ENCODE results near the gene SND1. TPM values are rescaled to one million over a fixed set of nuclear protein-coding genes. Genes with fewer than 3 reads are reported as not detected.

The SND1 gene
- total RNA-seq, 1 donor from 2014 or later: 85.9 TPM

DNA sequence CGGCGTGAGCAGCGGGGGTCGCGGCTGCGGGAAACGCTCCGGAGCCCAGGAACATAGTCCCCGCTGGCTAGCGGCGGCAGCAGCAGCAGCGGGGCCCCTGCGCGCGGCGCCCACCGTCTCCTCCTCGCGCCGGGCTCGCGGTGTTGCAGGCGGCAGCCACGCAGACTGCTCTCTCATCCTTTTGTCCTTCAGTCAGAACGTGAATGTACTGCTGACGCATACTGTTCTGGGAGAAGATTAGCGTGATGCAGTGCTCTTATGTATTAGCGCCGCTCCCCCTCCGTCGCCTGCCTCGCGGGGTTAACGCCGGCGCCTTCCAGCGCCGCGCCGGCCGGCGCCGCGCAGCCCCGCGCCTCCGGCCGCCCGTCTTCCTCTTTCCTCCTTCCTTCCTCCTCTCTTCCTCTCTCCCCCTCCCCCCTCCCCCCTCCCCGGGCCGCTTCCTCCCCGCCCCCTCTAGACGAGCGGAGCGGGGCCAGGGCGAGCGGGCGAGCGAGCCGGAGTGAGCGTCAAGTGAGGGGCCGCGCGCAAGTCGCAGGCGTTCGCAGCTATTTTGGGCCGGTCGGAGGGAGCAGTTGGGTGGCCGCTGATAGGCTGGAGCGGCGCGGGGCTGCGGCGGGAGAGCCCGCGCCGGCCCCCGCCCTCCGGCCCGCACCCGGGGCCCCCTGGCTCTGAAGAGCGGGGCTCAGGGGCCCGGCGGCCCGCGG lies 380.1 kb downstream of the SND1 start:
- no peak for DNase-seq (ENCODE audit: extremely low spot score in 2 of 2)
- Histone ChIP-seq H3K27ac (peak overlapping the region; percentile 50), H3K27me3 (no peaks in the 10 kb centered on the region), H3K4me3 (peak overlapping the region; percentile 52 to 58), H3K4me1 (peaks cover 31% of the 10 kb centered on the region), H3K36me3 (no peaks in the 10 kb centered on the region), H3K9me3 (no peaks in the 10 kb centered on the region)
- intact Hi-C loops (cut with DNase I): no loop called here
- no peak for TF ChIP-seq POLR2A (IDR thresholded peaks at IDR 0.05)
- TF ChIP-seq POLR2AphosphoS5 (IDR thresholded peaks at IDR 0.05; ENCODE audit: insufficient read depth in 1 of 2, low read depth in 1 of 2): no peak
- TF ChIP-seq, protein P1, sequence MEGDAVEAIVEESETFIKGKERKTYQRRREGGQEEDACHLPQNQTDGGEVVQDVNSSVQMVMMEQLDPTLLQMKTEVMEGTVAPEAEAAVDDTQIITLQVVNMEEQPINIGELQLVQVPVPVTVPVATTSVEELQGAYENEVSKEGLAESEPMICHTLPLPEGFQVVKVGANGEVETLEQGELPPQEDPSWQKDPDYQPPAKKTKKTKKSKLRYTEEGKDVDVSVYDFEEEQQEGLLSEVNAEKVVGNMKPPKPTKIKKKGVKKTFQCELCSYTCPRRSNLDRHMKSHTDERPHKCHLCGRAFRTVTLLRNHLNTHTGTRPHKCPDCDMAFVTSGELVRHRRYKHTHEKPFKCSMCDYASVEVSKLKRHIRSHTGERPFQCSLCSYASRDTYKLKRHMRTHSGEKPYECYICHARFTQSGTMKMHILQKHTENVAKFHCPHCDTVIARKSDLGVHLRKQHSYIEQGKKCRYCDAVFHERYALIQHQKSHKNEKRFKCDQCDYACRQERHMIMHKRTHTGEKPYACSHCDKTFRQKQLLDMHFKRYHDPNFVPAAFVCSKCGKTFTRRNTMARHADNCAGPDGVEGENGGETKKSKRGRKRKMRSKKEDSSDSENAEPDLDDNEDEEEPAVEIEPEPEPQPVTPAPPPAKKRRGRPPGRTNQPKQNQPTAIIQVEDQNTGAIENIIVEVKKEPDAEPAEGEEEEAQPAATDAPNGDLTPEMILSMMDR (IDR thresholded peaks at IDR 0.05): no peak

DNA sequence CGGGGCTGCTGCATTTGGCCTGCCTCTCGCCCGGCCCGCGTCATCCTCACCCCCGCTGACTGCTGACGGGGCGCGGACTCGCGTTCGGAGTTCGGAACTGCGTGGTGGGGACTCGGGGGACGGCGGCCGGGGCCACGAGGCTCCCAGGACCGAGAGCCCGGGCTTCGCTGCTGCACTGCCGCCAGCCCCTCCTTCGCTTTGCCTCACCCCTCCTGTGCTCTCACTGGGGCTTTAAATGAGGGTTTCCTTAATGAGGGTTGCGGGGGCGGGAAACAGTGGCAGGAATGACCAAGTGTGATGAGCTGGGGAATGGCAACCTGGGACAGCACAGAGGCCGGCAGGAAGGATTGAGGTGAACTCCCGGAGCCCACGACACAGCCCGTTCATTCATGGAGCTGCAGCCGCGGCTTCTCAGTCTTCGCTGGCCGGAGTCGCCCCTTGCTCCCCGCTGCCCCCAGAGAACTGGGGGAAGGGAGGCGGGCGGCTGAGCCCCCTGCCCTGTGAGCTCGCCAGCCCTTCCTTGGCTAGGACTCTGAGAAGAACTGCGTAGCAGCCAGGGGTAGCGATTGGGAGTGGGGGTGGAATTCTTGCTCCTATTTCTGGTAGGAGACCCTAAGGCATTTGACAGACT lies 380.7 kb downstream of the SND1 start:
- H3K4me1 ChIP-seq: peaks cover 24% of the 10 kb centered on the region
- no peaks in the 10 kb centered on the region for H3K9me3 ChIP-seq
- no peak for DNase-seq (ENCODE audit: extremely low spot score in 2 of 2)
- H3K4me3 ChIP-seq: peak overlapping the region; percentile 52 to 58
- intact Hi-C loops (cut with DNase I): no loop called here
- no peaks in the 10 kb centered on the region for H3K36me3 ChIP-seq
- TF ChIP-seq POLR2A (IDR thresholded peaks at IDR 0.05) (no peak), POLR2AphosphoS5 (IDR thresholded peaks at IDR 0.05; ENCODE audit: insufficient read depth in 1 of 2, low read depth in 1 of 2) (no peak)
- TF ChIP-seq, protein P1 (IDR thresholded peaks at IDR 0.05): no peak
- H3K27me3 ChIP-seq: no peaks in the 10 kb centered on the region
- H3K27ac ChIP-seq: peak overlapping the region; percentile 50

DNA sequence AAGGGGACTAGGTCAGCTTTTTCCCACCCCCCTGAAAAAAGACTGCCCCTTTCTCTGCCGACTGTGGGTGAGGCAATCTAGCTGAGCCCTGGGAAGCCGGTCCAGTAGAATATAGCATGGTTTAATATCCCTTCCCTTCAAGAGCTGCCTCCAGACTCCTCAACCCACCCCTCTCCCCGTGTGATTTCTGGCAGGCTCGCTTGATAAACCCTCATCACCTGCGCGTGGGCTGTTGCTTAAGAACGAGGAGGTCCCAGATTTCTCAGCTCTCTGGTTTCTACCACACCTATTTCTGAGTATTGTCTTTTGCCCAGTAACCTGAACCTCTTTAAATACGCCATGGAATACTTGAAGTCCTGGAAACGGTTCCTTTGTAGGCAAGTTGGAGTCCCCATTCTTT lies 381.3 kb downstream of the SND1 start:
- no peaks in the 10 kb centered on the region for H3K9me3 ChIP-seq
- H3K27ac ChIP-seq: no peak overlapping the region
- DNase-seq (ENCODE audit: extremely low spot score in 2 of 2): no peak
- H3K4me1 ChIP-seq: peaks cover 20% of the 10 kb centered on the region
- intact Hi-C loops (cut with DNase I): no loop called here
- peak overlapping the region in 1 of 2 donors; percentile 58 for H3K4me3 ChIP-seq
- TF ChIP-seq, protein P1 (IDR thresholded peaks at IDR 0.05): no peak
- no peak for TF ChIP-seq POLR2AphosphoS5 (IDR thresholded peaks at IDR 0.05; ENCODE audit: insufficient read depth in 1 of 2, low read depth in 1 of 2)
- TF ChIP-seq POLR2A (IDR thresholded peaks at IDR 0.05): no peak
- H3K27me3 ChIP-seq: no peaks in the 10 kb centered on the region
- no peaks in the 10 kb centered on the region for H3K36me3 ChIP-seq

GRCh38 chr7:128034825-128035224 lies 382.8 kb downstream of the SND1 start:
- Histone ChIP-seq H3K27ac (no peak overlapping the region), H3K27me3 (no peaks in the 10 kb centered on the region), H3K4me3 (no peak overlapping the region), H3K9me3 (no peaks in the 10 kb centered on the region), H3K4me1 (peaks cover 19% of the 10 kb centered on the region), H3K36me3 (no peaks in the 10 kb centered on the region)
- no peak for TF ChIP-seq POLR2A (IDR thresholded peaks at IDR 0.05)
- no peak for TF ChIP-seq POLR2AphosphoS5 (IDR thresholded peaks at IDR 0.05; ENCODE audit: insufficient read depth in 1 of 2, low read depth in 1 of 2)
- TF ChIP-seq, protein P1 (IDR thresholded peaks at IDR 0.05): no peak
- no peak for DNase-seq (ENCODE audit: extremely low spot score in 2 of 2)
- intact Hi-C loops (cut with DNase I): no loop called here

DNA sequence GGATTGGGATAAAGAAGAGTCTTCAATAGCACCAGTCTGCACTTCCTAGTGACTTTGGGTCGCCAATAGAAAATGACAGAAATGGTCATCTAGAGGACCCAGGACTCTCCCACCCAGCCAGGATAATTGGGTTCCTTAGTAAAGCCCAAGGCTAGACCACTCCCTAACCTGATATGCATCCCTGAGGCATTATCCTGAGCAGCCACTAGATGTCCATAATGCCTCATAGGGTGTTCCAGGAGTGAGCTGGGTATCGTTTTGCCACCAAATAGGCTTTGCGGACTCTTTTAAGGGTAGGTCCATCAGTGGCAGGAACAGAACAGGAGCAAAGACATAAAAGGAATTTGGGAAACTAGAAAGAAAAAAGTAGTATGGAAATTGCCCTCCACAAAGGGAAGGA lies 383.7 kb downstream of the SND1 start:
- H3K4me1 ChIP-seq: peaks cover 10% of the 10 kb centered on the region
- no peaks in the 10 kb centered on the region for H3K9me3 ChIP-seq
- DNase-seq (ENCODE audit: extremely low spot score in 2 of 2): no peak
- no peak for TF ChIP-seq POLR2AphosphoS5 (IDR thresholded peaks at IDR 0.05; ENCODE audit: insufficient read depth in 1 of 2, low read depth in 1 of 2)
- no peak for TF ChIP-seq POLR2A (IDR thresholded peaks at IDR 0.05)
- TF ChIP-seq, protein P1 (IDR thresholded peaks at IDR 0.05): no peak
- no peaks in the 10 kb centered on the region for H3K36me3 ChIP-seq
- intact Hi-C loops (cut with DNase I): no loop called here
- H3K4me3 ChIP-seq: no peak overlapping the region
- no peaks in the 10 kb centered on the region for H3K27me3 ChIP-seq
- H3K27ac ChIP-seq: no peak overlapping the region

Measured in vagina (tissue), 2 donors.